GM21528 (cell line): Measurements from ENCODE around the gene TYW1B.
"Not testable (repeated sequence)": the region's sequence is repeated elsewhere in the genome, so short reads cannot be mapped to it uniquely, and the experiment has no call there.

Source experiments
- ATAC-seq: cut with Tn5 transposase; IDR thresholded peaks from one replicate; pipeline ENCODE4 v1.9.1; 2021; ENCODE audit warnings: mild to moderate bottlenecking, moderate library complexity; ENCODE audit not compliant: unreplicated experiment, low FRiP score

Gene TYW1B

DNA sequence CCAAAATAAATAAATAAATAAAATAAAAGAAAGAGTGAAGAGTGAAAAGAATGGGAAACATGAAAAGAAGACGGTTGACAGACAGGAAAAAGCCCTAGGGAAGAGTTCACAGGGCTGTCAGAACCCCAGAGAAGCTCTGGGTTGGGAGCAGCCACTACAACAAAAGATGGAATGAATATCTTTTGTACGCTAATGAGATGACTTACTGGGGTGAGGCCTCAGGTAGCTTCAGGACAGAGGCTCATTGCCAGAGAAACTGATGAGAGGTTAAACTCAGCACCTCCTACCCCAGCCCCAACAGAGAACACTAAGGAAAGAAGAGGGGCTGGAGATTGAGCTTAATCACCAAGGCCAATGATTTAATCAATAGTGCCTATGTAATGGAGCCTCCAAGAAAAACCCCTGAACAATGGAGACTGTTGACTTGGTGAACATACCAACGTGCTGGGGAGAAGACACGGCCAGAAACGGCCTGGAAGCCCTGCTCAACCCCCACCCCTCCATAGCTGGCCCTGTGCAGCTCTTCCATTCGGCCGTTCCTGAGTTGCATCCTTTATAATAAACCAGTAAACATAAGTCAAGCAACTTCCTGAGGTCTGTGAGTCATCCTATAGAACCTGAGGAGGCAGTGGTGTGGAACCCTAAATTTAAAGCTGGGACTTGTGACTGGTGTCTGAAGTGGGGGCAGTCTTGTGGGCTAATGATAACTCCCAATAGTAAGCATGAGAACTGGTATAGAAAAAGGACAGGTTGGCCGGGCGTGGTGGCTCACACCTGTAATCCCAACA, 11.4 kb downstream of the TYW1B start:
- not testable (repeated sequence) for ATAC-seq

DNA sequence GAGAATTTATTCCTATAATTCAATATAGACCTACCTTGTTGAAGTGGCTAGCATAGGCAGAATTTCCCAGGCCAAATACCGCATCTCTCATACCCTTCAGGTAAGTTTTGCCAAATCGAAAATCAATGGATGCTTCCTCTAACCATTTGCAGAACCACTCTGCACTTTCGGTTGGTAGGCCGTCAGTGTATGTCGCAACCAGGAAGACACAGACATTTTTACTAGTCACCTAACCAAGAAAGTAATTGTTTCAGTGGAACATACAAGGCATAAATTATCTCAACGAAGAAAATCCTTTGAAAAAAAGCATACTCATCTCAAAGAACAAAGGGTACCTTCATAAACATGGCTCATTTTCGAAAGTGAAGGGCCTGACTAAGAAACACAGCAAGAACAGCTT, 17.6 kb downstream of the TYW1B start:
- not testable (repeated sequence) for ATAC-seq

DNA sequence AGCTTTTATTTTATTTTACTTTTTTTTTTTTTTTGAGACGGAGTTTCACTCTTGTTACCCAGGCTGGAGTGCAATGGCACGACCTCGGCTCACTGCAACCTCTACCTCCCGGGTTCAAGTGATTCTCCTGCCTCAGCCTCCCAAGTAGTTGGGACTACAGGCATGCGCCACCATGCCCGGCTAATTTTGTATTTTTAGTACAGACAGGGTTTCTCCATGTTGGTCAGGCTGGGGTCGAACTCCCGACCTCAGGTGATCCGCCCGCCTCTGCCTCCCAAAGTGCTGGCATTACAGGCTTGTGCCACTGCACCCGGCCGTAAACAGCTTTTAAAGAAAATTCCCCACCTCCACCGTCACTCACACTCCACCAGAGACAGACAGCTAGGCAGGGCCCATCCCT, 19.5 kb downstream of the TYW1B start:
- not testable (repeated sequence) for ATAC-seq

DNA sequence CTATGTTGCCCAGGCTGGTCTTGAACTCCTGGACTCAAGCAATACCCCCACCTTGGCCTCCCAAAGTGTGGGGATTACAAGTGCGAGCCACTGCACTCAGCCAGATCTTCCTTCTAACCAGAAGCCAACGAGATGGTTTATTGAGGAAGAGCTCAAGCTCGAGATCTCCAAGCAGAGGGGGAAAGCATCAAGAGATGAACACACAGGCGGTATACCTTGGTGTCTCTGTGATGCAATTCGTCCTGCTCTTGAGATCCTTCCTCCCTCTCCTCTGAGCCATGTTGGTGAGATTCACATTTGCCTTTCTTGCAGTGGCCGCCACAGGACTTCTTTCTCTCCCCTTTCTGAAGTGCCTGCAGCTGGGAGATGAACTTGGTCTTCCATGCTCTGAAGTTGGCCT, 21.1 kb downstream of the TYW1B start:
- not testable (repeated sequence) for ATAC-seq

DNA sequence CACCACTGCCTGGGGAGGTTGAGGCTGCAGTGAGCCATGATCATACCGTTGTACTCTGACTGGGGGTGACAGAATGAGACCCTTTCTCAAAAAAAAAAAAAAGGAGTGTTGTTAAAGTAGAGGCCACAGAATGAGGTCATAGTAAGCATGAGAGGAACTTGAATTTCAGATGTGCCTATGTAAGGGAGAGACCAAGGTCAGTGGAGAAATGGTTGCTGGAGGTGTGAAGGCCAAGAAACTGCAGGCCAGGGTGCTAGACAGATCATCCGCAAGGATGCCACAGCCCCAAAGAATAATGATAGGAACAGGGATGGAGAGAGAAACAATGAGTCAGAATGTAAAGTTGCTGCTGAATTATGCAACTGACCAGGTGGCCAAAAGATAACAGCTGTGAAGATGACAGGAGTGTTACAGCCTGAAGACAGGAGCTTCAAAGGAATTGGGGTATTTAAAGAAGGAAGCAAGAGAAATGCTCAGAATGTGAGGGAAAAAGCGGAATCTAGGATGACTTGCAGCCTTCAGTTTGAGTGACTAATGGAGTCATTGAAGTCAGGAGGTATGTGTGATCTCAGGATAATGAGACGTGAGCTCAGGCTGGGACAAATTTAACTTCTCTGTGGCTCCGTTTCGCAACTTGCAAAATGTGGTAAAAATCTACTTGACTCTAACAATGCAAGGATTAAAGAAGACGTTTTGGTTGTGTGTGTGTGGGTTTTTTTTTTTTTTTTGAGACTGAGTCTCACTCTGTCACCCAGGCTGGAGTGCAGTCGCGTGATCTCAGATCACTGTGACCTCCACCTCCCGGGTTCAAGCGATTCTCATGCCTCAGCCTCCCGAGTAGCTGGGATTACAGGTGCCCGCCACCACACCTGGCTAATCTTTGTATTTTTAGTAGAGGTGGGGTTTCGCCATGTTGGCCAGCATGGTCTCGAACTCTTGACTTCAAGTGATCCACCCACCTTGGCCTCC, 22.2 kb downstream of the TYW1B start:
- ATAC-seq = no peak

DNA sequence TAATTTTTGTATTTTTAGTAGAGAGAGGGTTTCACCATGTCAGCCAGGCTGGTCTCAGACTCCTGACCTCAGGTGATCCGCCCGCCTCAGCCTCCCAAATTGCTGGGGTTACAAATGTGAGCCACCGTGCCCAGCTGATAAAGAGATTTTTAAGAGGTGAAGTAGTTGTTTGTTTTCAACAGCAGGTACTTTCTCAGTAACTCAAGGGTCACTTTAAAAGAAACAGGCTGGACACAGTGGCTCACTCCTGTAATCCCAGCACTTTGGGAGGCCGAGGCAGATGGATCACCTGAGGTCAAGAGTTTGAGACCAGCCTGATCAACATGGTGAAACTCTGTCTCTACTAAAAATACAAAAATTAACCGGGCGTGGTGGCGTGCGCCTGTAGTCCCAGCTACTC, 24.2 kb downstream of the TYW1B start:
- not testable (repeated sequence) for ATAC-seq

DNA sequence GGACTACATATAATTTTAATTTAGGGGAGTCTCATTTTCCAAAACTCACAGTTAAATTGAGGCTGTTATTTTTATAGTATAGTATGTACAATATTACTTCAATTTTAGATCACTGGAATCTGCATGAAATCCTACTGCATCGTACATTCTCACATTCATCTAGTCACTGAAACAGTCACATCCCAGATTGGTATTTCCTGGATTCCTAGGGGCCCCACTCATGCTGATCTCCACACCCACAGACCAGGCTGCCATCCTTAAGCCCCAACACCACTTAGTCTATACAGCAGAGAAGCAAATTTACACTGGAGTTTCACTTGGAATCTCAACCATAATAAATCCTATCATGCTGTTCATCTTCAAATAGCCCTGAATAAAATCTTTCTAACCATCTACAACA, 26.4 kb downstream of the TYW1B start:
- not testable (repeated sequence) for ATAC-seq

DNA sequence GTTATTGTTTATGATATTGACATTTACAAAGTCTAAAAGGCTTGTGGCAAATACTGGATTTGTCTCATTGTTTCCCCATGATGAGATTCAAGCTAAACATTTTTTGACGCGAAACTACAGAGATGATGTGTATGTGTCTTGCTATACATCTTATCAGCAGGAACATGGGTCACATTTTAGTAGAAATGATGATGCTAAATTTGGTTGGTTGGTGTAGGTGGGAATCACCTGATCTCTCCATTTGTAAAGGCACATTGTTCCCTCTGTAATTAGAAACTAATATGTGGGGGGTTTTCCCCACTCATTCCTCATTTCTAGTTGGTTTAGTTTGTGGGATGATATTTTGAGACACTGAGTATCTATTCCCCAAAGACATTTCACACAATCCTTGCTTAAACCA, 32.6 kb downstream of the TYW1B start:
- ATAC-seq = not testable (repeated sequence)

DNA sequence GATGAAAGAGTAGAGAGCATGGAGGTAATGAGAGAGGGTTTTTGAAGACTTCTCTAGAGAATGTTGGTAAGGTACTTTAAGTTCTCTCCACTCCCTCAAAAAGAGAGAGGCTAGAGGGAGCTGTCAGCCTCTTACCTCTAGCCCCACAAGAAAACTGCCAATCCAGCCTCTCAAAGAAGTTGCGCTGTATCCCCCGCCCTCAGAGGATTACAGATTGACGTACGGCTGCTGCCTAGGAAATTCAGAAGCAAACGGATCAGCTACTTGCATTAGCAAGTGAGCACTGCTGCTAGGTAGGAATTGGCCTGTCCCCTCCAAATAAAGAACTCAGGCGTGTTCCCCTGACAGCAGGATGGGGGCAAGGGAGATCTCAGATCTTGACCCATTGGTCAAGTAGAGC, 34.2 kb downstream of the TYW1B start:
- no peak for ATAC-seq

DNA sequence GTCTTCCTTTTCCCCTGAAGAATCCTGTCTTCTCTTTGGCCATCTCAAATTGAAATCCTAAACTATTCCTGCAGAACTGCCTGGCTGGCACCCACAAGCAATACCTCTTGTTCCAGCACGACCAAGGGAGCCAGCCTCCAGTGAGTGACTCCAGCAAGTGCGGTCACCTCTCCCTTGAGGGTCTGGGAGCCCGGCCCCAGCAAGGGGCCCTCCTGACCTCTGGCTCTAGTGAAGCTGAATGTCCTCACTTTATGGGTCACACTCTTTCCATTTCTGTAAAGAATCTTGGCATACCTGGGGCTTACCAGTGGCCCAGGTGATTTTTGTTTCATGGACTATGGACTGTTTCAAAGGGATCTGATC, 37.3 kb downstream of the TYW1B start:
- ATAC-seq = not testable (repeated sequence)

DNA sequence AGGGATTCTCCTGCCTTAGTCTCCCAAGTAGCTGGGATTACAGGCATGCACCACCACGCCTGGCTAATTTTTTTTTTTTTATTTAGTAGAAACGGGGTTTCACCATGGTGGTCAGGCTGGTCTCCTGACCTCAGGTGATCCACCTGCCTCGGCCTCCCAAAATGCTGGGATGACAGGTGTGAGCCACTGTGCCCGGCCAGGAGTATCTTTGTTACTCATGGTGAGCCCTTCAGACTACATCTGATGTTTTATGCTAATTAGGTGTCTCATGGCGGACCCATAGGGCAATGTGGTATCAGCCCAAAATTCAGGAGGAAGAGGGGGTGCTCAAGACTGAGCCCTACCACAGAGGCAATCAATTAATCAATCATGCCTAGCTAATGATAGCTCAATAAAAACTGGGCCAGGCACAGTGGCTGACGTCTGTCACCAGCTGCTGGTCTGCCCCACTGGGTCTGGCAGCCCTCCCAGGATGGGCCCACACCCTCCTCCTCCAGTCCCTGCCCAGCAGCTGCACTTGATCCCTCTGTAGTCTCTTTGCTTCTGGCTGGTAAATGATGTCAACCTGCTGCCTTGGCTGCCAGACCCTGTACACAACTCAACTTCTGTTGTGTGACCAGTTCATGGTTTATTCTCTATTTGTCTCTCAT, 37.8 kb downstream of the TYW1B start:
- not testable (repeated sequence) for ATAC-seq

DNA sequence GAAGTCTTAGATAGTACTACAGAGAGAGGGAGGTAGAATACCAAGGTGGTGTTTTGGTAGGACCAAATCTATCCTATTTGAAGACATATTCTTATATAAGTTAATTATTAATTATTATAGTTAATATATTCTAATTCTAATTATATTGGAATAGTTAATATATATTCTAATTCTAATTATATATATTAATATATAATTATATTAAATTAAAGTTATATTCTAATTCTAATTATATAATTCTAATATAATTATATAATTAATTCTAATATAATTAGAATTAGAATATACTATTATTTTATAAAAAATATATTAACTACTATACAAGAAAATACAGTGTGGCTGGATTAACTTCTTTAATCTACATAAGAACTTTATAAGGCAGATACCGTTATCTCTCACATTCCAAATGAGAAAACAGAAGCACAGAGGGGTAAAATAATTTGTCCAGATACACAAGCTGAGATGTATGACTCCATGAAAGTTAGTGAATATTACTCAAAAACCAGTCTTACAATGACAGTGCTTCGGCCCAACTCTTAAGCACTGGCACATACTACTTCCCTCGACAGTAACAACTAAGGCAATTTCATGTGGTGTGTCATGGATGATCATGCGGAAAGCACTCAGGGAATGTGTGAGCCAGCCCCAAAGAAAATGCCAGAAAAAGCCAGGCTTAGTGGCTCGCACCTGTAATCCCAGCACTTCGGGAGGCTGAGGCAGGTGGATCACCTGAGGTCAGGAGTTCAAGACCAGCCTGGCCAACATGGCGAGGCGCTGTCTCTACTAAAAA, 42.6 kb downstream of the TYW1B start:
- ATAC-seq = no peak

DNA sequence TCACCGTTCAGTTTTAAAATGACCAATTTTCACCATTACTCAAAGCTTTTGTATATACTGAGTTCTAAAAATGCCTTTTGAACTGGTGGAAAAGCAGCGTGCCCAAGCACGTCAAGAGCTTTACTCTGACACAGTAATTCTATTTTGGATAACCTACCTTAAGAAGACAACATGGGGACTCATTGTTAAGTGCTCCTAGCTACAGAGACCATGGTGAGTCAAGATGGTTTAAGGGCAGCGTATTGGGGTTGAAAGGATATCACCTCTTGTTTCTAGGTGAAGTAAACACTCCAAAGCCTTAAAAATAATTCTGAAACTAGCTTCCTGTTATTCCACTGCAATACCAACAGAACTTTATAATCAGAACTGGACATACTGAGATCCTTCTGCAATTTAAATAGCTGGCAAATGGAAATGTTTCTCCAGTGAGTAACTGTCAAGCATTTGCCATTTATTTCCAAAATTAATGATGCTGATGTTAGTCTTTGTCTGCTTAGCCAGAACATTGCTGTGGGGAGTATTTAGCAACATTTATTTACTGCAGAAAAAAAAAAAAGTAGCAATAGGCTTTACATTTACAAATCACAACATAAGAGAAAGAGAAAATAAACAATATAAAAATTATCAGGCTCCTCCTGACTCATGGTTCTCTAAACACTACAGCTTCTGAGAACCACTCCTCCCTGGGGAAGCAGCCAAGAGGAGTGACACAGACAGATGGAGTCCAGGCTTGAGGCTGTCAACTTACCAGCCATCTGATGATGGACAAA, 44.2 kb downstream of the TYW1B start:
- ATAC-seq = not testable (repeated sequence)

DNA sequence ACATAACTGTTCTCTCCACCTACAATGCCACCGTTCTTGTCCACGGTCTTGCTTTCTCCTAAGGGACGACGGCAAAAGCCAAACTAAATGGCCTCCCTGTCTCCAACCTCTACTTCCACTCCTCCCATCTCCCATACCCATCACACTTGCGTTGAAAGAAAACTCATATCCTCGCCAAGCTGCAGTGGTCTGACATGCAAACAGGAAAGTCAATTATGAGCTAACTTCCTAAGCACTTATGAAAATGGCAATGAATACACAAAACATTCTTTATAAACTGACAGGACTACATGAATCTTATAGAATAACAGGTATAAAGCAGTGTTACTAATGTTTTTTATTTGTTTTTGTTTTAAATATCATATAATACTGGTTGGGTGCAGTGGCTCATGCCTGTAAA, 46.4 kb downstream of the TYW1B start:
- ATAC-seq = no peak

DNA sequence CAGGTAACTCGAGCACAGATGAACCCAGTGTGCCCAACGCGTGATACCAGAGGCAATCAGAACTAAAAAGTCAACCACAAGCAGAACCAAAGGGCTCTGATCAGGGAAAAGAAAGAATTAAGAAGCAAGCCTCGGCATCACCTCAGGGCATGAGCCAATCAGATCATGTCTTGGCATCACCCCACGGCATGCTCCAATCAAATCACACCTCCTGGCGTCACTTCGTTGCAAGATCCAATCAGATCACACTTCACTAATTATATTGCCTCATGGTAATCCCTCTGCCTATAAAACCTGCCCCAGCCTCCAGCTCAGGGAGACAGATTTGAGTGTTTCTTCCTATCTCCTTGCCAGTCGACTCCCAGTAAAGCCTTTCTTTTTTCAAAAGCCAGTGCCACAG, 46.8 kb downstream of the TYW1B start:
- no peak for ATAC-seq

DNA sequence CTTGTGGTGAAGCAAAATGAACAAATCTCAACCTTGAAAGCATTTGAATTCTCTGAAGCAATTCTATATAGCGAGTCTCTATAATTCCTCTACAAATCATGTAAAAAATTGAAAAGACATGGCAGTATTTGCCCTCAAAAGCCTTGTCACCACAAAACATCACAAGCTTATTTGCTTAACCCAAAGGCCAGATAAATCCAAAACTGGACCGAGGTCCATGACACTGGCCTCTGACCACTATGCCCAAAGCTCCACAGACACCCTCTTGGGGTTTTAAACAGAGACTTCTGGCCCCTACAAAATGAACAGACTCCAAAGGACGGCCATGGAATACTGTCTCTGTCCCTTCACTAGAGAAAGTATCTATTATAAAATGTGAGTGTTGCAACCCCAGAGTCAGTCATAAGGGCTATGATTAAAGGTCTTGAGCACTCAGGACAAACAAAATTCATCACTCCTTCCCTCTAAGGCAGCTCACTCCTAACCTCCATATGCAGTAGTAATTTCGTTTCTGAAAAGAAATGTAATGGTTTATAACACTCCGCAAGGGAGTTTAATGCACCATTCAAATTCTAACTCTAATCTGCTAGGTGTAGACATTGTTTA, 47.6 kb downstream of the TYW1B start:
- not testable (repeated sequence) for ATAC-seq

DNA sequence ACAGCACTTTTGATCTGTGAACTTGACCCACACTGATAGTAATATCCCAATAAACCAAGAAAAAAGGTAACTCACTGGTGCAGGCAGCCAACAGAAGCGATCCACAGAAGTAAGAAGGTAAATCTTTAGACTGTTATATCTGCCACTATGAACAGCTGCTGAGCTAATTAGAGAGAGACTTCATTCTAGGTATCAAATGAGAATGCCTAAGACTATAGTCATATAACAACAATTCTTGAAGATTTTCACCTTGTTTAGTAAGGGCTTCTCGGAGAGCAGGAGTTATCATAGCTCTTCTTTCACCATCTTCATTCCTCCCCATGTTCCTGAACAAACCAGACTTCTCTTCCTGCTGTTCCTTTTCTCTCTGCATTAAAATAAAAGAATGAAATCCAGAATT, 50.8 kb downstream of the TYW1B start:
- not testable (repeated sequence) for ATAC-seq

DNA sequence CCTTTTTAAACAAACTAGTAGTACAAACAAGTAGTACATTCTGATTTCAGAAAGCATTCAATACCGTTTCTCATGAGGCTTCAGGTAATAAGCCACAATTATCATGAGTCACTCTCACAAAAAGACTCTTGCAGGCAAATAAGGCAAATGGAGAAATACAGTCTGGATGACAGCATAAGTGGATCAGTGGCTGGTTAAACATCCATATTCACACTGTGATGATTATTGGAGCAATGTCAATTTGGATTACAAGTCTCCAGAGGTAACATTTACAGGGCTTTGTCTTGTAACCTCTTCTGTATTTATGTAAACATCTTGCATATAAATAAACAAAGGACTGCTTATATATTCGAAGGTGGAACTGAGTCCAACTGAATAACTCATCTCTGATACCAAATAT, 55.4 kb downstream of the TYW1B start:
- not testable (repeated sequence) for ATAC-seq

DNA sequence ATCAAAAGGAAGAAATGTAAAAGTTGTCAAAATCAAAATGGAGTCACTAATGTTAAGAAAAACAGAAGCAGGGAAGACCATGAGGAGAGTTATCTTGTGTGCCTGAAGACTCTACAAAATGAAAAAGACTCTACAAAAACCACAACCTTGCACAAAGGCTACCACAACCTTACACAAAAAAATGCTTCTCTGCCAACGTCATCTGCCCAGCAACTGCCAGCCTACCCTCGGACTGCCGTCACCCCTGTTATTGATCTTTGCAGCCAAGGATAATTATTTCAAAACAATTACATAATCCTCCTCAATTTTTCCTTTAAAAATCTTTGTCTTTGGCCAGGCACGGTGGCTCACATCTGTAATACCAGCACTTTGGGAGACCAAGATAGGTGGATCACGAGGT, 61.0 kb downstream of the TYW1B start:
- not testable (repeated sequence) for ATAC-seq
